GM12875 (cell line): ENCODE data around the gene UNKL.

ENCODE experiments used
- H3K4me3 ChIP-seq: one replicate; pipeline ENCODE4 v1.5.1; 2011; ENCODE audit warnings: low read depth, low read length, control low read depth
- TF ChIP-seq, protein P1 (sequence below): IDR thresholded peaks from 2 replicates; pipeline ENCODE4 v1.5.1; 2011; ENCODE audit warnings: low read depth, mild to moderate bottlenecking, control low read depth, inconsistent platforms, low read length, moderate library complexity, borderline replicate concordance; ENCODE audit not compliant: insufficient read depth

The UNKL gene

DNA sequence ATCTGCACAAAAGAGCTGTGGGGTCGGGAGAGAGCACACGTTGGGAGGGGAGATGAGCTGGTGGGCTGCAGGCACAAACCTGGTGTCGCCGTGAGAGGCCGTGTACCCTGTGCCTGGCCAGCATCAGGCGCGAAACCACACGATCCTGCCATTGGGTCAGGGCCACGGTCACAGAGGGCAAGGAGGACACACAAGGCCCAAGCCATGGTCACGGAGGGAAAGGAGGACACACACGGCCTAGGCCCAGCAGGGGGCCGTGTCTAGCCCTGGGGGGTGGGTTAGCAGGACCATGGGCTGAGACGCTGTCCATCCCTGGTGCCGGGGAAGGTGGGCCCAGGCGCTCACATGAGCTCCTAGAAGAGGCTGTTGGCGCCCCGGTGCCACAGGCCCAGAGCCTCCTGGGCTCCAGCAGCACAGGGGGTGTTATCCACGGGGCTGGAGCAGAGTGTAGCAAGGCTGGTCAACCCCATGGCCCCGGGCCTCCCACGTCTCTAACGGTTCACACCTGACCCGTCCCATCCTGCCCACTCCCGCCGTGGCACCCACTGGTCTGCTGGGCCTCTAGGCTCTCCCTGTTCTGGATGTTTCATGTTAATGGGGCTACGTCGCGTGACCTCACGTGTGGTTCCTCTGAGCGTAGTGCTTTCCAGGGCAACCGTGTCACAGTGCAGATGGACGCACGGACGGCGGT is 37.3 kb upstream of the UNKL start:
- H3K4me3 ChIP-seq, result no peak overlapping the region
- TF ChIP-seq, protein P1, sequence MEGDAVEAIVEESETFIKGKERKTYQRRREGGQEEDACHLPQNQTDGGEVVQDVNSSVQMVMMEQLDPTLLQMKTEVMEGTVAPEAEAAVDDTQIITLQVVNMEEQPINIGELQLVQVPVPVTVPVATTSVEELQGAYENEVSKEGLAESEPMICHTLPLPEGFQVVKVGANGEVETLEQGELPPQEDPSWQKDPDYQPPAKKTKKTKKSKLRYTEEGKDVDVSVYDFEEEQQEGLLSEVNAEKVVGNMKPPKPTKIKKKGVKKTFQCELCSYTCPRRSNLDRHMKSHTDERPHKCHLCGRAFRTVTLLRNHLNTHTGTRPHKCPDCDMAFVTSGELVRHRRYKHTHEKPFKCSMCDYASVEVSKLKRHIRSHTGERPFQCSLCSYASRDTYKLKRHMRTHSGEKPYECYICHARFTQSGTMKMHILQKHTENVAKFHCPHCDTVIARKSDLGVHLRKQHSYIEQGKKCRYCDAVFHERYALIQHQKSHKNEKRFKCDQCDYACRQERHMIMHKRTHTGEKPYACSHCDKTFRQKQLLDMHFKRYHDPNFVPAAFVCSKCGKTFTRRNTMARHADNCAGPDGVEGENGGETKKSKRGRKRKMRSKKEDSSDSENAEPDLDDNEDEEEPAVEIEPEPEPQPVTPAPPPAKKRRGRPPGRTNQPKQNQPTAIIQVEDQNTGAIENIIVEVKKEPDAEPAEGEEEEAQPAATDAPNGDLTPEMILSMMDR, result no peak

DNA sequence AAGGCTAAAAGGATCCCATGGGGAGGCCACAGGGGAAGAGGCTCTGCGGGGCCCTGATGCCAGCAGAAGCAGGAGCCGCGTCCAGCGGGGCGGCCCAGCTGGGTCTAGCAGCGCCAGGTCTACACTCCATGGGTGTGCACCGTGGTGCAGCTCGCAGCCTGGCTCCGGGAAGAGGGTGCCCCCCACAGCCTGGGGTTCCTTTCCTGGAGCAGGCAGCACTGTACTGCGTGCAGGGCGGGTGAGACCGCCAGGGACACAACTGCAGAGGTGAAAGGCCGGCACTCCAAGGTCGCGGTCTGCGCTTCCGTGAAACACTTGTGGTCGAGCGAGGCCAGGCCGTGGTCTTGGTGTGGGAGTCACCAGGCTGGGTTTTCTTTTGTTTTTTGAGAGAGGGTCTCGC is 36.3 kb upstream of the UNKL start:
- no peak overlapping the region for H3K4me3 ChIP-seq
- TF ChIP-seq, protein P1, result no peak

DNA sequence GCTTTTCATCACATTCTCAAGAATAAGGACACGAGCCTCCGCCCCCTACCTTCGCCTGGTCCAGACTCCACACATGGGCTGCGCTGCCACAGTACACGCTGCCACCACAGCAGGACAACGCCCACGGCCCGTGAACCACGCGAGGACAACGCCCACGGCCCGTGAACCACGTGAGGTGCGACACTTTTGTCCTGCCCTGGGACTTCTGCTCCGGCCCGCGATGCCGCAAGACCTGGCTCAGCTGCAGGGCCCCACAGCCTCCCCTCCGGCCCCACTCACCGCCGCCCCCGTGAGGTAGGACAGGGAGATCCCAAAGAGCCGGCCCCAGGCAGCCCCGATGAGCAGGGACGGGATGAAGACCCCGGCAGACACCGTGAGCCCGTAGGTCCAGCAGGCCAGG is 35.7 kb upstream of the UNKL start:
- no peak overlapping the region for H3K4me3 ChIP-seq
- TF ChIP-seq, protein P1, result no peak

DNA sequence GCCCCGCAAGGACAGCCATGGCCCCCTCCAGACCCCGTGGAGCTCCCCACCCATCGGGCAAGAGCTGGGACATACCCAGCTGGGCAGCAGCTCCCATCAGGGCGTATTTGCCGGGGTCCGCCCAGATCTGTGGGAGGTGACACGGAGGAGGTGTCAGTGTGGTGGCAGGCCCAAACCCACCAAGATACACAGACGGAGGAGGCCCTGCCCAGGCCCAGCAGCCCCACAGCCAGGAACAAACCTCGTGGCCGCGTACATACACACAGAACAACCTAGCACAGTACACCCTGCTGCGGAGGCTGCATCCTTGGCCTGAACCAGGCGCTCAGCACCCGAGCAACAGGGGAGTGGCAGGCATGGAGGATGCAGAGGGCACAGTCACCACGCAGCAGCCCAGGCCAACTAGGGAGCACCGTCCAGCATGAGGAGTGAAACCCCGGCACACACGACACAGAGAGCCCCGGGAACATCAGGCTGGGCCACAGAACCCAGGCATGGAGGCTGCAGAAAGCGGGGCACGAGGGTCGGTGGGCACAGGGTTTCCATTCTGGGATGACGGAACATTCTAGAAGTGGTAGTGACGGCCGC is 34.8 kb upstream of the UNKL start:
- H3K4me3 ChIP-seq, result no peak overlapping the region
- TF ChIP-seq, protein P1, result no peak

DNA sequence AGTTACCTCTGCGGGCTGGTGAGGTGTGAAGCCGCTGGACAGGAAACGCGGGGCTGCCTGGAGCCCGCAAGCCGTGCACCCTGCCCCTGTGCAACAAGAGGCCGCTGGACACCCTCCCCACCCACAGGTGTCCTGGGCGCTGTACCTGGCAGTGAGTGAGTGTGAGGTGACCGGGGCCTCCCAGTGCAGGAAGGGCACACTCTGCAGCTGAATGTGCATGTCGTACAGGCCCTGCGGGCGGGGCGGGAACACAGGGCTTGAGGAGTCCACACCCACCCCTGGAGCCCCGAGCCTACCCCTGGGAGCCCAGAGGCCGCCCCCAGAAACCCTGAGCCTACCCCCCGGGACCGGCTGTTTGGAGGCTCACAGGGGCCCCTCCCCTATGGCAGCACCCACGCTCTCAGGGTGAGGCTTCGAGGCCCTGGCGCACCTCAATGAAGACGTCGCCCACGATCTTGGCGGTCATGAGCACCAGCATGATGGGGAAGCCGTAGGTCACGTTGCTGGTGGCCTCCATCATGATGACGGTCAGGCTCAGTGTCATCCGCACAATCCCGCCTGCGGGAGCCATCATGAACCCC is 34.1 kb upstream of the UNKL start:
- TF ChIP-seq, protein P1, result no peak
- H3K4me3 ChIP-seq, result no peak overlapping the region

DNA sequence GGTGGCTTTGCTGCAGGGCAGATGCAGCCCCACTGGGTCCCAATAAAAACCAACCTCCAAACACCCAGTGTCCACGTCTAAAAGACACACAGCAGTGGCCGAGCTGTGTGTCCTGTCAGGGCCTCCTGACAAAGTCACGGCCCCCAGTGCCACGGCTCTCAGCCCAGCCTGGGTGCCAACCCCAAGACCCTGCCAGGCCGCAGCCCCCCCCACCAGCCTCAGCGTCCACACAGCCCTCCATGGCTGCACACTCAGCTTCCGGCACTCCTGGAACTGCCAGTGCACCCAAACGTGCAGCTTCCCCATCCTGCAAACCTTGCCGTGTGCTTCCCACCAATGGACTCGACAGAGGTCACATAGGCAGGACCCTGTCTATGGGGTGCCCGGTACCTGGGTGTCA is 33.5 kb upstream of the UNKL start:
- TF ChIP-seq, protein P1, result no peak
- H3K4me3 ChIP-seq, result no peak overlapping the region

DNA sequence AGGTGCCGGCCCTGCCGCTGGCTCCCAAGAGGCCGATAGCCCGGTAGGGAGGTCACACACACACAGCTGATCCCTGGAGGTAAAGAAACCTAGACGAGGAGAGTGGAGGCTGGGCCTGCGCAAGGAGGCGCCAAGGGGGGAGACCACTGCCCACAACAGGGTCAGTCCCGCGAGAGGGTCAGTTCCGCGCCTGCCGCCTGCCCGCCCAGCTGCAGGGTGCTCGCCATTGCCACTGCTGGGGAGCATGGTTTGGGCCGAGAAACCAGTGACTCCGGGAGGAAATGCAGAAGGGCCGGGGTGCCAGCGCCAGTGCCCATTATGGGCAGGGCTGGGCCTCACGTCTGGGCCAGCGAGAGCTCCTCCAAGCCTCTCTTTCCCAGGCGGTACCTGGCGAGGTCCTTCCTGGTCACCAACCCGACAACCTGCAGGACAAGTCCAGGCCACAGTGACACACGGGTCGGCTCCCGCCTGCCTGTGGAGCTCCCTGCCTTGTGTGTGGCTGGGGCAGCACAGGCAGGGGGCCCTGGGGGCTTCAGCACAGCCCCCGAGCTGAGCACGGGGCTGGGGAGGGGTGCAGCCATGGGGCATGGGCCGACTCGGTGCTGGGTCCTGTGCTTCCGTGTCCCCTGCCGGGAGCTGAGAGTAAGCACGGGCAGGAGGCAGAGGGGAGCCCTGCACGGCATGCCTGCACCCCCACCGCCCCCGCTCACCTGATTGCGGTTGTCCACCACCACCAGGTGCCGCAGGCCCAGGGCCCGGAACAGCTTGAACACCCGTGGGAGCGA is 32.0 kb upstream of the UNKL start:
- TF ChIP-seq, protein P1, result no peak
- no peak overlapping the region for H3K4me3 ChIP-seq
